HEK293 (cell line): ENCODE results near the gene PRKG1.

Experiments
- ZNF274 ChIP-seq, 2 experiments: fragments of 200-500 bp in 1 of 2; fragments of 450-650 bp in 1 of 2; sonication (Bioruptor generic) in 1 of 2; formaldehyde crosslinking in 1 of 2; IDR thresholded peaks; 2 replicates each; pipeline versions ENCODE4 v1.5.1 to v1.6.1; 2014 to 2016; ENCODE audit warnings: borderline replicate concordance in 1 of 2, inconsistent platforms in 1 of 2, low read length in 1 of 2, missing biosample characterization in 1 of 2, missing genetic modification characterization in 1 of 2
- TF ChIP-seq, protein P1 (sequence below): fragments of 450-650 bp; formaldehyde crosslinking; IDR thresholded peaks from 2 replicates; pipeline ENCODE4 v1.5.1; 2016; ENCODE audit warnings: missing biosample characterization, missing genetic modification characterization, low read depth
- TF ChIP-seq, protein P2 (sequence below): fragments of 450-650 bp; formaldehyde crosslinking; IDR thresholded peaks from 2 replicates; pipeline ENCODE4 v1.5.1; 2016; ENCODE audit warnings: missing biosample characterization, missing genetic modification characterization

DNA sequence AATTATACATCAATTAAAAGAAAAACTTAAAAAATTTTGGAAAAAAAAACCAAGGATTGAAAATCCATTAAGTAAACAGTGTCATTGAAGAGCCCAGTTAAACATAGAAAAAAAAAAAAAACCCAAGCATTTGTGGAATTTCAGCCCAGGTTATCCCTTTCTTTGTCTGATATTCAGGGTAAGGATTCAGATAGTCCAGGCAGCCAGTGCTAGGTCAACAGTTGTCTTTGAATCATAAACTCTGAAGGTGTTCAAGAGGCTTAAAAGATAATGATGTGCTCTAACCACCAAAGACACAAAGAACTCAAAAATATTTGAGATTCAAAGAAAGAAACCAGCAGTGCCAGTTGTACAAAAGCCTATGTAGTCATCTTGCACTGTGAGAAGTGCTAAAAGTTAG lies 969.5 kb downstream of the PRKG1 start:
- TF ChIP-seq, protein P1, sequence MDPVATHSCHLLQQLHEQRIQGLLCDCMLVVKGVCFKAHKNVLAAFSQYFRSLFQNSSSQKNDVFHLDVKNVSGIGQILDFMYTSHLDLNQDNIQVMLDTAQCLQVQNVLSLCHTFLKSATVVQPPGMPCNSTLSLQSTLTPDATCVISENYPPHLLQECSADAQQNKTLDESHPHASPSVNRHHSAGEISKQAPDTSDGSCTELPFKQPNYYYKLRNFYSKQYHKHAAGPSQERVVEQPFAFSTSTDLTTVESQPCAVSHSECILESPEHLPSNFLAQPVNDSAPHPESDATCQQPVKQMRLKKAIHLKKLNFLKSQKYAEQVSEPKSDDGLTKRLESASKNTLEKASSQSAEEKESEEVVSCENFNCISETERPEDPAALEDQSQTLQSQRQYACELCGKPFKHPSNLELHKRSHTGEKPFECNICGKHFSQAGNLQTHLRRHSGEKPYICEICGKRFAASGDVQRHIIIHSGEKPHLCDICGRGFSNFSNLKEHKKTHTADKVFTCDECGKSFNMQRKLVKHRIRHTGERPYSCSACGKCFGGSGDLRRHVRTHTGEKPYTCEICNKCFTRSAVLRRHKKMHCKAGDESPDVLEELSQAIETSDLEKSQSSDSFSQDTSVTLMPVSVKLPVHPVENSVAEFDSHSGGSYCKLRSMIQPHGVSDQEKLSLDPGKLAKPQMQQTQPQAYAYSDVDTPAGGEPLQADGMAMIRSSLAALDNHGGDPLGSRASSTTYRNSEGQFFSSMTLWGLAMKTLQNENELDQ (tag by site-specific recombination) = no peak
- TF ChIP-seq ZNF274 (IDR thresholded peaks at IDR 0.05; ENCODE audit: low read length) (no peak), ZNF274 (tag by site-specific recombination; IDR thresholded peaks at IDR 0.05; ENCODE audit: borderline replicate concordance) (no peak)
- TF ChIP-seq, protein P2, sequence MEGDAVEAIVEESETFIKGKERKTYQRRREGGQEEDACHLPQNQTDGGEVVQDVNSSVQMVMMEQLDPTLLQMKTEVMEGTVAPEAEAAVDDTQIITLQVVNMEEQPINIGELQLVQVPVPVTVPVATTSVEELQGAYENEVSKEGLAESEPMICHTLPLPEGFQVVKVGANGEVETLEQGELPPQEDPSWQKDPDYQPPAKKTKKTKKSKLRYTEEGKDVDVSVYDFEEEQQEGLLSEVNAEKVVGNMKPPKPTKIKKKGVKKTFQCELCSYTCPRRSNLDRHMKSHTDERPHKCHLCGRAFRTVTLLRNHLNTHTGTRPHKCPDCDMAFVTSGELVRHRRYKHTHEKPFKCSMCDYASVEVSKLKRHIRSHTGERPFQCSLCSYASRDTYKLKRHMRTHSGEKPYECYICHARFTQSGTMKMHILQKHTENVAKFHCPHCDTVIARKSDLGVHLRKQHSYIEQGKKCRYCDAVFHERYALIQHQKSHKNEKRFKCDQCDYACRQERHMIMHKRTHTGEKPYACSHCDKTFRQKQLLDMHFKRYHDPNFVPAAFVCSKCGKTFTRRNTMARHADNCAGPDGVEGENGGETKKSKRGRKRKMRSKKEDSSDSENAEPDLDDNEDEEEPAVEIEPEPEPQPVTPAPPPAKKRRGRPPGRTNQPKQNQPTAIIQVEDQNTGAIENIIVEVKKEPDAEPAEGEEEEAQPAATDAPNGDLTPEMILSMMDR (tag by site-specific recombination) = no peak
